ENCODE measurements around the gene METTL16. TPM values are rescaled to one million over a fixed set of nuclear protein-coding genes. Genes with fewer than 3 reads are reported as not detected.
A peak's percentile ranks its signal among the peaks of the same experiment; 100 is the strongest.

The METTL16 gene
- total and polyA plus RNA-seq, 2 experiments from 2014 or later = 14.7 to 19.3 TPM

- Histone ChIP-seq H4K20me1 (ENCODE audit: insufficient read depth, poor library complexity, severe bottlenecking) (no peaks in the 10 kb centered on the region), H3K36me3 (replicated peaks; ENCODE audit: insufficient read depth, low read depth) (no peaks in the 10 kb centered on the region)
- 94% methylated on average over 6 of the region's 6 CpGs for WGBS (ENCODE audit: low lambda C conversion rate, missing lambda C conversion rate)
Observed at GRCh38 chr17:2423271-2423670, 88.4 kb downstream of the METTL16 start.

GRCh38 chr17:2421315-2422147 lies 90.2 kb downstream of the METTL16 start:
- Histone ChIP-seq H3K9me2 (replicated peaks; ENCODE audit: insufficient read depth) (no peaks in the 10 kb centered on the region), H2AFZ (no peak overlapping the region), H3K27me3 (no peaks in the 10 kb centered on the region), H3K36me3 (replicated peaks; ENCODE audit: insufficient read depth, low read depth) (no peaks in the 10 kb centered on the region), H4K20me1 (ENCODE audit: insufficient read depth, poor library complexity, severe bottlenecking) (no peaks in the 10 kb centered on the region), H3K9me3 (ENCODE audit: low read depth) (no peaks in the 10 kb centered on the region), H3K4me3 (no peak overlapping the region), H3K4me1 (ENCODE audit: insufficient read depth) (no peaks in the 10 kb centered on the region), H3K4me2 (no peak overlapping the region), H3K27ac (no peak overlapping the region), H3K79me2 (no peaks in the 10 kb centered on the region)
- DNase-seq (ENCODE audit: low spot score) = no peak
- peak; percentile 15 for TF ChIP-seq CTCF (IDR thresholded peaks at IDR 0.05; ENCODE audit: poor library complexity)
- TF ChIP-seq EZH2phosphoT487 (IDR thresholded peaks at IDR 0.05; ENCODE audit: low read depth, severe bottlenecking, unreplicated experiment) = no peak
- TF ChIP-seq EZH2 (IDR thresholded peaks at IDR 0.05; ENCODE audit: borderline replicate concordance) = no peak
- 88% methylated on average over 27 of the region's 27 CpGs for WGBS (ENCODE audit: low lambda C conversion rate, missing lambda C conversion rate)

More at GRCh38 chr17:2423271-2423670, 88.4 kb downstream of the METTL16 start:
- TF ChIP-seq EZH2phosphoT487 (IDR thresholded peaks at IDR 0.05; ENCODE audit: low read depth, severe bottlenecking, unreplicated experiment) (no peak), EZH2 (IDR thresholded peaks at IDR 0.05; ENCODE audit: borderline replicate concordance) (no peak), CTCF (IDR thresholded peaks at IDR 0.05; ENCODE audit: poor library complexity) (no peak)
- no peak overlapping the region for H3K27ac ChIP-seq
- H3K4me2 ChIP-seq = no peak overlapping the region
- no peaks in the 10 kb centered on the region for H3K9me3 ChIP-seq (ENCODE audit: low read depth)
- no peaks in the 10 kb centered on the region for H3K27me3 ChIP-seq
- H3K9me2 ChIP-seq (replicated peaks; ENCODE audit: insufficient read depth) = no peaks in the 10 kb centered on the region
- DNase-seq (ENCODE audit: low spot score) = no peak
- H3K79me2 ChIP-seq = no peaks in the 10 kb centered on the region
- no peak overlapping the region for H3K4me3 ChIP-seq
- H2AFZ ChIP-seq = no peak overlapping the region
- H3K4me1 ChIP-seq (ENCODE audit: insufficient read depth) = no peaks in the 10 kb centered on the region

- Histone ChIP-seq H3K36me3 (replicated peaks; ENCODE audit: insufficient read depth, low read depth) (no peaks in the 10 kb centered on the region), H3K27ac (no peak overlapping the region), H3K4me1 (ENCODE audit: insufficient read depth) (no peaks in the 10 kb centered on the region), H3K4me2 (no peak overlapping the region), H3K9me2 (replicated peaks; ENCODE audit: insufficient read depth) (no peaks in the 10 kb centered on the region), H3K79me2 (no peaks in the 10 kb centered on the region), H2AFZ (no peak overlapping the region), H3K9me3 (ENCODE audit: low read depth) (no peaks in the 10 kb centered on the region), H3K27me3 (no peaks in the 10 kb centered on the region), H4K20me1 (ENCODE audit: insufficient read depth, poor library complexity, severe bottlenecking) (no peaks in the 10 kb centered on the region), H3K4me3 (no peak overlapping the region)
- no peak for DNase-seq (ENCODE audit: low spot score)
- WGBS (ENCODE audit: low lambda C conversion rate, missing lambda C conversion rate) = 95% methylated on average over 12 of the region's 12 CpGs
- TF ChIP-seq CTCF (IDR thresholded peaks at IDR 0.05; ENCODE audit: poor library complexity) (no peak), EZH2phosphoT487 (IDR thresholded peaks at IDR 0.05; ENCODE audit: low read depth, severe bottlenecking, unreplicated experiment) (no peak), EZH2 (IDR thresholded peaks at IDR 0.05; ENCODE audit: borderline replicate concordance) (no peak)
Observed at GRCh38 chr17:2420176-2420575, 91.5 kb downstream of the METTL16 start.
